GM19351 (cell line): ENCODE data around the gene NR0B1.

Experiments used
- ATAC-seq: cut with Tn5 transposase; IDR thresholded peaks from one replicate; pipeline ENCODE4 v1.9.1; 2021; ENCODE audit warnings: mild to moderate bottlenecking, moderate library complexity; ENCODE audit not compliant: unreplicated experiment

The NR0B1 gene, protein sequence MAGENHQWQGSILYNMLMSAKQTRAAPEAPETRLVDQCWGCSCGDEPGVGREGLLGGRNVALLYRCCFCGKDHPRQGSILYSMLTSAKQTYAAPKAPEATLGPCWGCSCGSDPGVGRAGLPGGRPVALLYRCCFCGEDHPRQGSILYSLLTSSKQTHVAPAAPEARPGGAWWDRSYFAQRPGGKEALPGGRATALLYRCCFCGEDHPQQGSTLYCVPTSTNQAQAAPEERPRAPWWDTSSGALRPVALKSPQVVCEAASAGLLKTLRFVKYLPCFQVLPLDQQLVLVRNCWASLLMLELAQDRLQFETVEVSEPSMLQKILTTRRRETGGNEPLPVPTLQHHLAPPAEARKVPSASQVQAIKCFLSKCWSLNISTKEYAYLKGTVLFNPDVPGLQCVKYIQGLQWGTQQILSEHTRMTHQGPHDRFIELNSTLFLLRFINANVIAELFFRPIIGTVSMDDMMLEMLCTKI

DNA sequence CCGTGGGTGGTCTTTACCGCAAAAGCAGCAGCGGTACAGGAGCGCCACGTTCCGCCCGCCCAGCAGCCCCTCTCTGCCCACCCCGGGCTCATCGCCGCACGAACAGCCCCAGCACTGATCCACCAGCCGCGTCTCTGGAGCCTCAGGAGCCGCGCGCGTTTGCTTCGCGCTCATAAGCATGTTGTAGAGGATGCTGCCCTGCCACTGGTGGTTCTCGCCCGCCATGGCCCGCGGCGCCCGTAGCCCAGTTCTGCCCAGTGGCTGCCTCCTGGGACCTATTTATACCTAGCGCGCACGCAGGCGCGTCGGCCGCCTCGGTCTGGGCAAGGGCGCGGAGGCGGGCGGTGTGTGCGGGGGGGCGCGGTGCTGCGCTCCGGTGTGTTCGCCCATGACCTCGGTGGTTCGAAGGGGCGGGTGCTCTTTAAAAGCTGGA lies at the start of gene NR0B1:
Gene NR0B1 (minus strand): TSS at position 252 of the 433 bp plus-strand sequence. CDS start 27 bp downstream, at position 225.
- ATAC-seq, result no peak

DNA sequence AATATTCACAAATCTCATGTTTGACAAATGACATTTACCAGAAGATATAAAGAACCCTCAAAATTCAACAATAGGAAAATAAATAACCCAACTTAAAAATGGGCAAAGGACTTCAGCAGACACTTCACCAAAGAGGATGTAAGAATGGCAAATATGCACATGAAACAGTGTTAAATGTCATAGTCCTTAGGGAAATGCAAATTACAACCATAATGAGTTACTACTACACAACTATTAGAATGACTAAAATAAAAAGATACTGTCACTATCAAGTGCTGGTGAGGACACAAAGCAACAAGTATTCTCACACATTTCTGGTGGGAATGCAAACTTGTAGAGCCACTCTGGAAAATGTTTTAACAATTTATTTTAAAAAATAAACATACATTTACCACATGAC lies 40.8 kb upstream of the NR0B1 start:
- peak; percentile 57 for ATAC-seq

DNA sequence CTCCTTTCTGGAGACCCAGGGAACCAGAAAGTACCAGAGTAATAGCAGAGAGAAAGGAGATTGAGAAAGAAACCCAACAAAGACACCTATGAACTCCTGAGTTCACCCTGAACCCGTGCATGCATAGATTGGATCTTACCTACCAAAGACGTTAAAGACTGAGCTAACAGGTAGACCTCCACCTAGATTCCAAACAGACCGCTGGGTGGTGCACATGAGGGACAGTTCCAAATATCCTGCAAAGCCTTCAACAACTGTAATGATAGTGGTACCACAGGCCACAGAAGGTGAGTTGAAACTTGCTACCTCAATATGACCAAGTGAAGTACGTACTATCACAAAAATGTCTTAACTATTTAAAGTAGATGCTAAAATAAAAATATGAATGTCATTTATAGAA lies 34.0 kb upstream of the NR0B1 start:
- ATAC-seq, result no peak

GRCh38 chrX:30340753-30341152 lies 31.6 kb upstream of the NR0B1 start:
- no peak for ATAC-seq

GRCh38 chrX:30327762-30328161 lies 18.6 kb upstream of the NR0B1 start:
- ATAC-seq, result no peak

DNA sequence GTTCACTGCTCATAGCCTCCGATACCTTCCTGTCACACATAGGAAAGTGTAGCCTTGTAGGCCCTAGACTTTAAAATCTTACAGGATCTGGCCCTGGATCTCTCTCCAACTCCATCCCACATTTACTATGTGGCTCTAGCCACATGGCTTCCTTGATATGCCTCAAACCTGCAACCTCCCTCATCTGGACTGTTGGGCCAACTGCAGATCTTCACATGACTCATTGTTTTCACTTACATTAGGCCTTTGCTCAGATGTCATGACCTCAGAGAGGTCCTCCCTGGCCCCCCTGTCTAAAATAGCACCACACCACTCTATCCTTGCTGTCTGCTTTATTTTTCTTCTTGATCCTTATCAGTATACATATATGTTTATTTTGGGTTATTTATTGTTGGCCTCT lies 8.1 kb upstream of the NR0B1 start:
- no peak for ATAC-seq

DNA sequence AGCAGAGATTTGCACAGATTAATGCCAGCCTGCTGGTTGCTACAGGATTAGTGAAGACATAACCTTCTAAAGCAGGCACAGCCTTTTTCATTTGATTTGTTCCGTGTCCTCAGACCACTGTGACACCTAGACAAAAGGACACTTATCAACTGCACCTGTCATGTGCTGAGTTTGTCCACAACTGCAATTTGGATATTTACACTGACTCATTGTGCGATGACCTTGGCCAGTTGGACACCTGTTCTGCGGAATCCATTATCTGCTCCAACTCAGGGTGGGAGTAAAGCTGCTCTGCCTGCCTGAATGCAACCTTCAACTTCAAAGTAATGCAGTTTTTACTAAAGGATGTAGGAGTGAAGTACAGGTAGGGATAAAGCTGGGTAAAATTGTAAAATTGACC lies 4.1 kb upstream of the NR0B1 start:
- no peak for ATAC-seq

DNA sequence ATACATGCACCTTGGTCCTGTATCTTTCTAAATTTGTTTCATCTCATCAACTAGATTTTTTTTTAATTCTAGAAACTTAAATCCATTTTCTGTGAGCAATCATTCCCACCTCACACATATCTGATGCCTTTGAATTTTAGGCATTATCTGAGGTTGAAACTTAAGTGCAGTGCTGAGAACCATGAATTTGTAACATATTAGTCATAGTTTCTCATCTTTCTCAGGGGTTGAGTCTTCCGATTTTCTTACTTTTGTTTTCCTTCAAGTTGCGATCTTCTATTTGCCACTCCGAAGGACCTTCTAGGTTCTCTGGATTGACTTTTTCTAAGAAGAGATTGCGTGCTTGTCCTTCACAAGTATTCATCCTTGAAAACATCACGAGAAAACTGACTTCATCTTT lies 3.7 kb upstream of the NR0B1 start:
- ATAC-seq, result no peak

DNA sequence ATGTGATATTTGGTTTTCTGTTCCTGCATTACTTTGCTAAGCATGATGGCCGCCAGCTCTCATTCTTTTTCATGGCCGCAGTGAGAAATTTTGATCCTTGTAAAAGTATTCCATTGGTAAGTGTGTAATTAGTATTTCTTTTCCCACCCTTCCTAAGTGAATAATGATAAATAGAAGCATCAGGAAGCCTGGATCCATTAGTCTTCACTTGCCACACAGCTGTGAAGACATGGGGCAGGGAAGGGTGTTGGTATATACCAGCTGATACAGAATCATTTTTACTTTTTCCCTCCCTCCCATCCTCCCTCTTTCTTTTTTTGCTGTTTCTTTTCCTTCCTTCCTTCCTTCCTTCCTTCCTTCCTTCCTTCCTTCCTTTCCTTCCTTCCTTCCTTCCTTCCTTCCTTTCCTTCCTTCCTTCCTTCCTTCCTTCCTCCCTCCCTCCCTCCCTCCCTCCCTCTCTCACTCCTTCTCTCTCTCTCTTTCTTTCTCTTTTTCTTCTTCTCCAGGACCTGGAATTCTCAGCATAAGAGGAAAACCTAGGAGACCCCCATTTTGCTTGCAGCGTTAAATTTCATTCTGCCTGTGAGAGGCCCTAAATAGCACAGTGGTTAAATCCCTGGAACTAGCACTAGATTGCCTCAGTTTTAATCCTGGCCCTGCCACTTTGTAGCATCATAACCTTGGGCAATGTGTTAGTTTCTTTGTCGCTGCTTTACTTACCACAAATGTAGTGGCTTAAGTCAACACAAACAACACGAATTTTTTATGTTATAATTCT lies 1.4 kb upstream of the NR0B1 start:
- no peak for ATAC-seq

GRCh38 chrX:30308263-30309138 lies 689 bp downstream of the NR0B1 start:
- no peak for ATAC-seq

DNA sequence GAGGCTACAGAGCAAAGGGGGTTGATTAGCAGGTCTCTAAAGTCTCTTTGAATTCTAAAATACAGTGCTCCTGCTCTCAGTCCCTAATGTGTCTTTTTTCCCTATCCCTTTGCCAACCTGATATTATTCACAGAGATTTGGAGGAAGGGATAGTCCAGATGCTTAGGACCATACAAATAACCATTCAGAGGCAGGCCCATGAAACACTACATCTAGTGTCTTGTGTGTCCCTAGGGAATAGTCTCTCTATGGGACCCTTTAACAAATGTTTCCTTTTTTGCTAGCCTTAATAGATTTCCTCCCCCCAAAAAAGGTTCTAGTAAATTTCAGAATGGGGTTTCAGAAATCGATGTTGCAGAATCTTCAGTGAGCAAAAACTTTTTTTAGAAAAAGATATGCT lies 1.7 kb downstream of the NR0B1 start:
- ATAC-seq, result no peak

DNA sequence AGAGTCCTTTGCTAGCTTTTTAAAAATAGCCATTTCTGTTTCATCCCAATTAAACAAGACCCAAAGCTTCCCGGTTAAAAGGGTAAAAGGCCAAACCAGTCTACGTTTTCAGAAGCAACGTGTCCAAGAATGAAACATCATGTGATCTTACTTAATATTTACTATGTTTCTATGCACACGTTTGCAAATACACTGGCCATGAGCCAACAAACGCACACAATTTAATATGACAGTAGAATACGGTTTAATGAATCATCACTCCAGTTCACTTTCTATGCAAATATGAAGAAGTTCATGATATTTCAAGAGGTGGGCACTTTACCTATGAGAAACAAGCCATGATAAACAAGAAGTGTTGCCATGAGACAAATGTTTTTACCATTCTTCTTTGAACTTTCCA lies 4.3 kb downstream of the NR0B1 start:
- ATAC-seq, result no peak

DNA sequence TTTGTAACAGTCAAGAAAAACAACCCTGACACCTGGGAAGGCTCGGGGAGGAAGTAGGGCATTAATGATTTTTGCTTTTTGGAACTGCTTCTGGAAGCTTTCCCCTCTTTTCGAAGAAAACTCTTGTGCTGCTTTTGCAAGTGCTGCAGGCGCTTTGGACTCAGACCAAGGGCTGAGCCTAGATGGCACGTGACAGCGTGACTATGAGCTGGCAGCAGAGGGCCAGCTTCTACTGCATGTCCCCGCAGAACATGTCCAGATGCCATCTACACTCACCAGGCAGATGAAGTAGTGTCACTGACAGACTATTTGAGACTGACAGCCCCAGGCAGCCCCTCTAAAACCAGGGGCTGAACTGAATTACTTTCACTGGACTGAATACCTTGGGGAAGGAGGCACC lies 6.2 kb downstream of the NR0B1 start:
- no peak for ATAC-seq

DNA sequence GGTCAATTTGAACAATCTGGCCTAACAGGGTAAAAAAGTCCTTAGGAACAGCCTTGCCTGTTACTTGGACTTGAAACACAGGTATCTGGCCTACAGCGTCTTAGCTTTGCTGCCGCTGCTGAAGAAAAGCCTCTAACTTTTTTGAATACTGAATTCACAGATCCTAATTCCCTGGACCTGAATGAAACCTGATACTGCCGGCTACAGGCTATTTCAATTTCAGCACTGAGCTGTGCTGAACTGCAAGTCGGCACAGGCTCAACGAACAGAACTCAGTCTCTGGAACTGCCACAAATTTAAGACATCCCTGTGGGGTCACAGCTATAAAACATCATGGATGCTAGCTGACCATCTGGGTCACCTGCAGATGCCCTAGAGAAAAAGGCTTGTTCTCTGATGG lies 7.2 kb downstream of the NR0B1 start:
- no peak for ATAC-seq

DNA sequence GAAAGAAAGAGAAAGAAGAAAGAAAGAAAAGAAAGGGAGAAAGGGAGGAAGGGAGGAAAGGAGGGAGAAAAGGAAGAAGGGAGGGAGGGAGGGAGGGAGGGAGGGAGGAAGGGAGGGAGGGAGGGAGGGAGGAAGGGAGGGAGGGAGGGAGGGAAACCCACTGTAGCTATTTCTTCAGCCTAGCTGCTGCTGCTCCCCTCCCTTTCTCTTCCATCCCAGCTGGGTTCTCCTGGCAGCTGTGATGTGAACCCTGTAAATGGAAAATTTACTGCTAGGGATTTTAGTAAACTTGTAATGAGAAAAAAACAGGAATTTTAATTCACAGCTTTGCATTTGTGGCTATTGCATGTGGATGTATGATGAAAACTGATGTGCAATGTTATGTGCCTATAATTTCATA lies 8.0 kb downstream of the NR0B1 start:
- ATAC-seq, result no peak

DNA sequence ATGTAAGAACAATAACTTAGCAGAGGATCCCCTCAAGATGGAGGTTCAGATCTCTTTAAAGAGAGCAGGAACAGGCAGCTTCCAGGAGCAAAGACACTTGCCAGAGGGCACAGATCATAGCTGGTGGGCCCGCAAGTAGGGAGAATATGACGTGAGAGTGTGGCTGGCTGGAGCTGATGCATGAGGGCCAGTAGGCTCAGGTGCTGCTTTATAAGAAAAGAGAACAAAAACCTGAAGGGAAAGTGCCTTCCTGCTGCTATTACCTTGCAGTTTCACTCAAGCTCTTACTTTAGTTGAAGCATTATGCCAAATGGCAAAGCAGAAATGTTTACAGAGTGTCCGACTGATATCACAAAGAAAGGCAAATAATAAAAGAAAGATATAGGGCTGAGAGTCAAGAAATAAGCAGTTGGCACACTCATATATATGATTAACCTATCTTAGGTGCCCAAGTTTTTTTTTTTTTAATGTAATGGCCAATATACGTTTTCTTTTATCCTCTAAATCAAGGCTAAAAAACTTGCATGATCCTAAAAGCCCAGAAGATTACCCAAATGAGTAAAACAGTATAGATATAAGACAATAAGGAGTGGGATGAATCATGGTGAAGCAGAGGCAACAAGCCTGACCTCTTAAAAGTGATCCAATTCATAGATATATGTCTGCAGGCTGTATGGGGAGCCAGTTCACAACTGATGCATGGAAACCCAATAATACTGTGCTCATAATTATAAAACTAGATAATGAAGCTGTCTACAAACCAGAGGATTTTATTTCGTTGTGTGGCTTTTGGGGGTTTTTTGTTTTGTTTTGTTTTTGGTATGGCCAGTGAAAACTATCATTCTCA lies 12.6 kb downstream of the NR0B1 start:
- no peak for ATAC-seq

- ATAC-seq, result no peak
These were observed 25.6 kb downstream of the NR0B1 start for GRCh38 chrX:30283456-30284200.

- ATAC-seq, result no peak
These were observed 26.7 kb downstream of the NR0B1 start for GRCh38 chrX:30282527-30282926.

DNA sequence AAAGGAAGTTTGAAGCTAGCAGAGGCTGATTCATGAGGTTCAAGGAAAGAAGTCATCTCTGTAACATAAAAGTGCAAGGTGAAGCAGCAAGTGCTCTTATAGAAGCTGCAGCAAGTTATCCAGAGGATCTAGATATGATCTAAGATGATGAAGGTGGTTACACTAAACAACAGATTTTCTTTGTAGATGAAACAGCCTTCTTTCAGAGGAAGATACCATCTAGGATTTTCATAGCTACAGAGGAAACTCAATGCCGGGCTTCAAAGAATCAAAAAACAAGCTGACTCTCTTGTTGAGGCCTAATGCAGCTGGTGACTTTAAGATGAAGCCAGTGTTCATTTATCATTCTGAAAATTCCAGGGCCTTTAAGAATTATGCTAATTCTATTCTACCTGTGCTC lies 28.8 kb downstream of the NR0B1 start:
- no peak for ATAC-seq

DNA sequence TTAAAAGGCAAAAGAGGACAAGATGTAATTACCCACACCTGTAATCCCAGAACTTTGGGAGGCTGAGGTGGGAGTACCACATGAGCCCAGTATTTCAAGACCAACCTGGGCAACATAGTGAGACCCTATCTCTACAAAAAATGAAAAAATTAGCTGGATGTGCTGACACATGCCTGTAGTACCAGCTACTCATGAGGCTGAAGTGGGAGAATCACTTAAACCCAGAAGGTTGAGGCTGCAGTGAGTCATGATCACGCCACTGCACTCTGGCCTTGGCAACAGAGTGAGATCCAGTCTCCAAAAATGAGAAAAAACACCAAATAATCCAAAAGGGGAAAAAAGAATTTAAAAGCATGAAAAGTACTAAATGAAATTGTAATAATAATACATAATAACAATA lies 30.8 kb downstream of the NR0B1 start:
- ATAC-seq, result no peak
